K562 (cell line): ENCODE measurements around the gene CAPN5. TPM values are rescaled to one million over a fixed set of nuclear protein-coding genes. Genes with fewer than 3 reads are reported as not detected.

Experiments
- ATAC-seq: fragments of 200-7000 bp; cut with Tn5 transposase; 3 replicates; pipeline ENCODE4 v1.9.1; 2020; ENCODE audit warnings: moderate library complexity
- BruUV-seq: library from RNA; stranded (reverse); fragments of 400-500 nt; replicated peaks from 2 replicates; lab custom pipeline; 2021; lab: Mats Ljungman, UMichigan
- CTCF ChIA-PET: fragments of 300-600 bp; formaldehyde crosslinking; extraction: SDS; loops from one replicate; lab custom pipeline; 2021; ENCODE audit warnings: low intra/inter-chr PET ratio; lab: Yijun Ruan, JAX
- POLR2A ChIA-PET: fragments of 300-600, 350-650 bp; sonication (Branson Sonifier 250); formaldehyde crosslinking; extraction: SDS; loops from one replicate; lab custom pipeline; 2021; ENCODE audit warnings: antibody characterized with exemption, inconsistent platforms; lab: Yijun Ruan, JAX
- DNase-seq, 4 experiments: peaks; one replicate each; pipeline versions ENCODE4 v3.0.0 to v3.0.0-alpha.2; 2011 to 2018; ENCODE audit warnings: low spot score in 3 of 4, mixed read lengths in 3 of 4; ENCODE audit errors: extremely low read depth in 1 of 4
- FAIRE-seq: peaks from 2 replicates; lab custom pipeline; 2011; peaks lifted over from hg19 to GRCh38; lab: Jason Lieb, UNC
- H2AFZ ChIP-seq: 2 replicates; pipeline ENCODE4 v1.6.0; 2011; ENCODE audit warnings: low read depth, low read length, control low read depth, inconsistent platforms
- H3K27ac ChIP-seq: fragments of 200-600 bp; 3 replicates; pipeline ENCODE4 v1.8.0; 2011; ENCODE audit warnings: low read depth, mild to moderate bottlenecking, control low read depth, inconsistent platforms, low read length, moderate library complexity, mixed read lengths; ENCODE audit errors: extremely low read depth
- H3K27me3 ChIP-seq, 2 experiments: fragments of 300-600 bp in 1 of 2; 2 replicates in 1 of 2; 3 replicates in 1 of 2; pipeline versions ENCODE4 v1.6.0 to v1.8.0; 2011; ENCODE audit warnings: inconsistent platforms in 2 of 2, low read length in 2 of 2, mild to moderate bottlenecking in 1 of 2, mixed read lengths in 1 of 2, moderate library complexity in 1 of 2; ENCODE audit not compliant: control insufficient read depth in 2 of 2, insufficient read depth in 2 of 2
- H3K36me3 ChIP-seq: fragments of 300-600 bp; 3 replicates; pipeline ENCODE4 v1.8.0; 2011; ENCODE audit warnings: mild to moderate bottlenecking, low read length, inconsistent platforms; ENCODE audit not compliant: control insufficient read depth, insufficient read depth
- H3K4me1 ChIP-seq, 2 experiments: fragments of 200-600 bp in 1 of 2; replicated peaks in 1 of 2; 2 replicates in 1 of 2; 3 replicates in 1 of 2; pipeline versions ENCODE4 v1.5.1 to v1.8.0; 2011; ENCODE audit warnings: inconsistent platforms in 2 of 2, low read length in 2 of 2, mild to moderate bottlenecking in 1 of 2, mixed read lengths in 1 of 2, moderate library complexity in 1 of 2; ENCODE audit not compliant: control insufficient read depth in 2 of 2, insufficient read depth in 2 of 2
- H3K4me2 ChIP-seq: 2 replicates; pipeline ENCODE4 v1.6.1; 2011; ENCODE audit warnings: low read length, control low read depth, inconsistent platforms, mixed read lengths; ENCODE audit not compliant: insufficient read depth
- H3K4me3 ChIP-seq: fragments of 200-600 bp; sonication (generic), shearing (Covaris generic); 2 replicates; pipeline ENCODE4 v1.5.1; 2016; ENCODE audit warnings: control low read depth, inconsistent platforms
- H3K79me2 ChIP-seq: fragments of 200-600 bp; 3 replicates; pipeline ENCODE4 v1.8.0; 2011; ENCODE audit warnings: low read length, inconsistent platforms; ENCODE audit not compliant: control insufficient read depth, insufficient read depth
- H3K9ac ChIP-seq, 2 experiments: 2 replicates each; pipeline versions ENCODE4 v1.6.0 to v1.6.1; 2011; ENCODE audit warnings: low read depth in 2 of 2, low read length in 2 of 2, control low read depth in 1 of 2, inconsistent platforms in 1 of 2, mild to moderate bottlenecking in 1 of 2, mixed read lengths in 1 of 2; ENCODE audit not compliant: insufficient read depth in 1 of 2
- H3K9me1 ChIP-seq: one replicate; pipeline ENCODE4 v1.6.0; 2011; ENCODE audit warnings: inconsistent platforms, mild to moderate bottlenecking, low read length, moderate library complexity; ENCODE audit not compliant: control insufficient read depth, insufficient read depth
- H3K9me3 ChIP-seq: replicated peaks from 2 replicates; pipeline ENCODE4 v1.5.1; 2011; ENCODE audit warnings: low read depth, low read length, inconsistent platforms; ENCODE audit not compliant: control insufficient read depth, insufficient read depth
- H4K20me1 ChIP-seq: replicated peaks from 2 replicates; pipeline ENCODE4 v1.6.1; 2011; ENCODE audit warnings: low read length, inconsistent platforms, mixed read lengths; ENCODE audit not compliant: control insufficient read depth, insufficient read depth
- CREB3 ChIP-seq: fragments of 450-650 bp; conservative IDR thresholded peaks from 2 replicates; pipeline ENCODE4 v1.6.1; 2016; ENCODE audit warnings: missing genetic modification characterization, low read depth, mild to moderate bottlenecking, missing compliant biosample characterization, moderate library complexity
- HBP1 ChIP-seq: fragments of 450-650 bp; formaldehyde crosslinking; IDR thresholded peaks from 2 replicates; pipeline ENCODE4 v1.4.0; 2022; ENCODE audit warnings: missing genetic modification characterization
- HSF4 ChIP-seq: fragments of 250-450 bp; sonication (Bioruptor Pico); IDR thresholded peaks from 2 replicates; pipeline ENCODE4 v2.1.2; 2022; ENCODE audit warnings: mild to moderate bottlenecking, moderate library complexity, borderline replicate concordance
- ID3 ChIP-seq, 2 experiments: fragments of 250-450 bp in 1 of 2; fragments of 450-650 bp in 1 of 2; sonication (Bioruptor Pico) in 1 of 2; IDR thresholded peaks; 2 replicates each; pipeline versions ENCODE4 v1.6.1 to v1.8.0; 2016 to 2021; ENCODE audit warnings: mild to moderate bottlenecking in 2 of 2, moderate library complexity in 2 of 2, missing compliant biosample characterization in 1 of 2, missing genetic modification characterization in 1 of 2
- ILK ChIP-seq: fragments of 450-650 bp; IDR thresholded peaks from 2 replicates; pipeline ENCODE4 v1.6.1; 2016; ENCODE audit warnings: missing genetic modification characterization, low read depth, mild to moderate bottlenecking, missing compliant biosample characterization, moderate library complexity, borderline replicate concordance
- MAFG ChIP-seq: fragments of 450-650 bp; conservative IDR thresholded peaks from 2 replicates; pipeline ENCODE4 v1.6.1; 2016; ENCODE audit warnings: missing genetic modification characterization, missing compliant biosample characterization
- MTA1 ChIP-seq: fragments of 450-650 bp; IDR thresholded peaks from 2 replicates; pipeline ENCODE4 v1.6.1; 2017; ENCODE audit warnings: borderline replicate concordance
- NR1H2 ChIP-seq: sonication (generic); formaldehyde crosslinking; IDR thresholded peaks from 2 replicates; pipeline ENCODE4 v1.4.0; 2020; ENCODE audit warnings: mild to moderate bottlenecking, missing genetic modification reagents
- PURB ChIP-seq: sonication (generic); formaldehyde crosslinking; IDR thresholded peaks from 2 replicates; pipeline ENCODE4 v1.9.0; 2021; ENCODE audit warnings: low read depth, mild to moderate bottlenecking, missing genetic modification reagents
- RNF219 ChIP-seq: fragments of 250-450 bp; sonication (Bioruptor Pico); IDR thresholded peaks from 2 replicates; pipeline ENCODE4 v1.5.0; 2022; ENCODE audit warnings: mild to moderate bottlenecking
- SIRT6 ChIP-seq: IDR thresholded peaks from one replicate; pipeline ENCODE4 v1.6.1; 2012; ENCODE audit warnings: low read depth, mild to moderate bottlenecking, control low read depth, inconsistent platforms, low read length, moderate library complexity
- SNRNP70 ChIP-seq: fragments of 200-400 bp; formaldehyde crosslinking; optimal IDR thresholded peaks from 2 replicates; pipeline ENCODE3; 2017; ENCODE audit warnings: low read depth, low read length
- ZFP30 ChIP-seq: fragments of 250-450 bp; sonication (Bioruptor Pico); IDR thresholded peaks from 2 replicates; pipeline ENCODE4 v1.8.0; 2022; ENCODE audit warnings: moderate library complexity, mild to moderate bottlenecking, inconsistent platforms, borderline replicate concordance
- ZNF778 ChIP-seq: fragments of 450-650 bp; formaldehyde crosslinking; IDR thresholded peaks from 2 replicates; pipeline ENCODE4 v1.4.0; 2020; ENCODE audit warnings: mild to moderate bottlenecking, moderate library complexity
- WGBS: fragments of 100-300 bp; shearing (Covaris generic); methylation state at CpG from one replicate; pipeline ENCODE4 v1.1.6; 2016; ENCODE audit warnings: low coverage, mixed read lengths; ENCODE audit not compliant: insufficient coverage; ENCODE audit errors: missing lambda C conversion rate; 5-methylcytosine and 5-hydroxymethylcytosine counted together
- in situ Hi-C: fragments of 300-500 bp; cut with MboI; formaldehyde crosslinking; loops from 4 replicates; pipeline ENCODE4 v1.15.0; 2018; ENCODE audit warnings: inconsistent platforms, mixed read lengths
- intact Hi-C: fragments of 100-400 bp; cut with micrococcal nuclease; formaldehyde crosslinking; loops from 2 replicates; pipeline ENCODE4 v1.14.2; 2022
- polyA plus RNA-seq, 8 experiments: library from polyadenylated mRNA; depleted of rRNA in 4 of 8; stranded (reverse) in 5 of 8; unstranded in 3 of 8; fragments of >200 nt; fragmentation: Nextera tagmentation in 2 of 8; fragmentation: Illumina TruSeq in 1 of 8; extraction: Ambion mirVana in 2 of 8; extraction: Trizol in 1 of 8; gene quantifications; 2 replicates each; pipeline versions ENCODE4 v1.2.1 to v1.2.3, GENCODE V29; 2011 to 2014; ENCODE audit warnings: inconsistent platforms in 1 of 8, missing spikeins in 1 of 8
- total RNA-seq, 7 experiments: library from RNA; depleted of rRNA in 6 of 7; stranded (reverse); fragments of >200 nt in 6 of 7; fragmentation: Illumina TruSeq in 2 of 7; extraction: Trizol in 2 of 7; gene quantifications; 2 replicates each; pipeline versions ENCODE4 v1.2.1 to v1.2.3, GENCODE V29; 2011 to 2021; ENCODE audit warnings: low replicate concordance in 1 of 7

CAPN5 gene
- total and polyA plus RNA-seq, 9 of the 15 experiments (the other 6 are each of a cell fraction or from before 2014, with no cell fraction given): 0.04 to 0.44 (median 0.14) TPM; not detected in 2

- no TSS peak for BruUV-seq
- H3K9me1 ChIP-seq: no peaks in the 10 kb centered on the region
- H3K9me3 ChIP-seq: no peaks in the 10 kb centered on the region
- H2AFZ ChIP-seq: no peak overlapping the region
- WGBS: 0% methylated on average over 5 of the region's 5 CpGs
- FAIRE-seq (no peak), ATAC-seq (no peak), DNase-seq (no peak)
- no peaks in the 10 kb centered on the region; the same call in 2 of the 3 replicates for H3K36me3 ChIP-seq
- H3K4me1 ChIP-seq: peaks cover 0 to 17% of the 10 kb centered on the region in 2 experiments; a peak in 3 of 5 replicates
- CTCF ChIA-PET: no interaction called here
- H3K4me2 ChIP-seq: no peak overlapping the region
- H3K27me3 ChIP-seq: peaks cover 4 to 49% of the 10 kb centered on the region in 2 experiments; a peak in 3 of 5 replicates
- no peak overlapping the region for H3K4me3 ChIP-seq
- H3K79me2 ChIP-seq: no peaks in the 10 kb centered on the region
- no peak overlapping the region for H3K9ac ChIP-seq
- H3K27ac ChIP-seq: no peak overlapping the region
- H4K20me1 ChIP-seq: peaks cover 19% of the 10 kb centered on the region
- in situ Hi-C loops (no loop called here), intact Hi-C loops (no loop called here)
- POLR2A ChIA-PET: interaction anchor here (0.9 kb wide), 1 partner anchor 11 kb away, joined by 3 read pairs; no protein-coding TSS in a partner anchor
- TF ChIP-seq SNRNP70: no peak
- no peak for TF ChIP-seq RNF219
- no peak for TF ChIP-seq MTA1
- no peak for TF ChIP-seq NR1H2 (CRISPR knock-in tag)
- no peak for TF ChIP-seq ILK (tag)
- TF ChIP-seq HSF4 (CRISPR knock-in tag): no peak
- TF ChIP-seq ID3 (CRISPR knock-in tag; IDR thresholded peaks at IDR 0.05): no peak
- TF ChIP-seq ID3 (tag; IDR thresholded peaks at IDR 0.05): no peak
- no peak for TF ChIP-seq PURB
- TF ChIP-seq ZFP30 (CRISPR knock-in tag): no peak
- TF ChIP-seq HBP1 (CRISPR knock-in tag): no peak
- no peak for TF ChIP-seq MAFG (tag)
- TF ChIP-seq ZNF778 (CRISPR knock-in tag): no peak
- no peak for TF ChIP-seq CREB3
- TF ChIP-seq SIRT6: no peak
These were observed 8.7 kb downstream of the CAPN5 start for GRCh38 chr11:77075425-77075905.
